ENCODE measurements around the gene ASB3. TPM values are rescaled to one million over a fixed set of nuclear protein-coding genes. Genes with fewer than 3 reads are reported as not detected.

ASB3 gene
- total and polyA plus RNA-seq, 2 donors (not counting 3 experiments of a cell fraction or from before 2014, with no cell fraction given): 20.3 to 20.5 TPM

DNA sequence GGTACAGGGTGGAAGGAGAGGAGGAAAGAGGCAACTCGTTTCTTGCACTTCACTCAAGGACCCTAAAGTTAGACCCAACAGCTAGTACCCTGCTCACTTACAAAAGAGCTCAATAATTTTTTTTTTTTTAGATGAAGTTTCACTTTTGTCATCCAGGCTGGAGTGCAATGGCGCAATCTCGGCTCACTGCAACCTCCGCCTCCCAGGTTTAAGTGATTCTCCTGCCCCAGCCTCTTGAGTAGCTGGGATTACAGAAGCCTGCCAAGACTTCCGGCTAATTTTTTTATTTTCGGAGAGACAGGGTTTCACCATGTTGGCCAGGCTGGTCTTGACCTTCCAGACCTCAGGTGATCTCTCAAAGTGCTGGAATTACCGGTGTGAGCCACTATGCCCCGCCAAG lies 4.1 kb downstream of the ASB3 start:
- no peak for DNase-seq (ENCODE audit: low read depth, low spot score)
- no peak for FAIRE-seq
- intact Hi-C loops (cut with micrococcal nuclease): no loop called here
- Histone ChIP-seq H3K27ac (ENCODE audit: insufficient read depth, low read depth, low read length) (no peak overlapping the region), H2AFZ (ENCODE audit: low read depth, low read length) (no peak overlapping the region), H4K20me1 (replicated peaks; ENCODE audit: control insufficient read depth, extremely low read depth, insufficient read depth, low read length) (no peaks in the 10 kb centered on the region), H3K4me2 (ENCODE audit: insufficient read depth, low read length) (no peak overlapping the region), H3K9ac (replicated peaks; ENCODE audit: extremely low read depth, insufficient read depth, low read length) (no peak overlapping the region), H3K79me2 (ENCODE audit: control insufficient read depth, insufficient read depth, low read length) (peaks cover 71% of the 10 kb centered on the region), H3K9me1 (replicated peaks; ENCODE audit: control insufficient read depth, extremely low read depth, insufficient read depth, low read length) (no peaks in the 10 kb centered on the region), H3K36me3 (ENCODE audit: control insufficient read depth in 2 of 2, extremely low read depth in 1 of 2, insufficient read depth in 2 of 2, low read length in 2 of 2) (no peaks in the 10 kb centered on the region), H3K9me3 (replicated peaks; ENCODE audit: control insufficient read depth, insufficient read depth, low read length) (no peaks in the 10 kb centered on the region), H3K4me1 (ENCODE audit: control insufficient read depth, extremely low read depth, insufficient read depth, low read length) (peaks cover 14% of the 10 kb centered on the region), H3K27me3 (ENCODE audit: control insufficient read depth in 2 of 2, insufficient read depth in 2 of 2, low read length in 2 of 2) (no peaks in the 10 kb centered on the region), H3K4me3 (replicated peaks in 1 of 3; ENCODE audit: insufficient read depth in 1 of 3, low read depth in 1 of 3, low read length in 3 of 3) (no peak overlapping the region)
- POLR2A ChIA-PET: no interaction called here
- TF ChIP-seq, protein P1, sequence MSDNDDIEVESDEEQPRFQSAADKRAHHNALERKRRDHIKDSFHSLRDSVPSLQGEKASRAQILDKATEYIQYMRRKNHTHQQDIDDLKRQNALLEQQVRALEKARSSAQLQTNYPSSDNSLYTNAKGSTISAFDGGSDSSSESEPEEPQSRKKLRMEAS (IDR thresholded peaks at IDR 0.05; ENCODE audit: insufficient read depth, insufficient read length): no peak
- TF ChIP-seq FOS (IDR thresholded peaks at IDR 0.05; ENCODE audit: borderline replicate concordance, insufficient read depth, low read length) (no peak), GATA2 (IDR thresholded peaks at IDR 0.05; ENCODE audit: insufficient read depth, insufficient read length, low read depth, low read length) (no peak), POLR2A (IDR thresholded peaks at IDR 0.05; ENCODE audit: low read depth, low read length) (no peak), EZH2 (IDR thresholded peaks at IDR 0.05; ENCODE audit: borderline replicate concordance, low read depth, low read length, severe bottlenecking) (no peak), JUN (IDR thresholded peaks at IDR 0.05; ENCODE audit: borderline replicate concordance, insufficient read depth, insufficient read length, low read depth) (no peak), MYC (IDR thresholded peaks at IDR 0.05; ENCODE audit: low read depth, low read length) (no peak), POLR2AphosphoS5 (IDR thresholded peaks at IDR 0.05; ENCODE audit: insufficient read depth, low read depth, low read length) (no peak), CTCF (IDR thresholded peaks at IDR 0.05; ENCODE audit: extremely low read depth in 1 of 2, insufficient read depth in 1 of 2, low read depth in 1 of 2, low read length in 2 of 2) (no peak)
- BruUV-seq (replicated peaks): no TSS peak
- dilution Hi-C loops (cut with MboI; ENCODE audit: extremely low pct_ligation_motif_present, low sequenced_read_pairs): no loop called here
- CTCF ChIA-PET: interaction anchor here (1.0 kb wide), 1 partner anchor 14 kb away, joined by 5 read pairs; no protein-coding TSS in a partner anchor

Data from endothelial cell of umbilical vein (primary cell).